ENCODE results near the gene RAB31.
A peak's percentile ranks its signal among the peaks of the same experiment; 100 is the strongest.

The RAB31 gene

GRCh38 chr18:9742524-9743131 is 34.5 kb downstream of the RAB31 start:
- no peaks in the 10 kb centered on the region for H3K27me3 ChIP-seq (ENCODE audit: insufficient read depth, low read length)
- H3K9me3 ChIP-seq (ENCODE audit: insufficient read depth, low read depth, low read length) = no peaks in the 10 kb centered on the region
- peaks cover 32% of the 10 kb centered on the region for H3K4me1 ChIP-seq (ENCODE audit: insufficient read depth, low read length)
- H3K36me3 ChIP-seq (ENCODE audit: insufficient read depth, low read depth, low read length) = no peaks in the 10 kb centered on the region
- peak overlapping the region; percentile 22; the same call in 1 of the 2 replicates for H3K9ac ChIP-seq (ENCODE audit: low read depth, low read length)
- no peak overlapping the region for H3K27ac ChIP-seq (ENCODE audit: low read length)
- peak overlapping the region; percentile 37; the same call in 1 of the 2 replicates for H3K4me3 ChIP-seq (ENCODE audit: low read length)

- Histone ChIP-seq H3K27me3 (ENCODE audit: insufficient read depth, low read length) (no peaks in the 10 kb centered on the region), H3K4me3 (ENCODE audit: low read length) (no peak overlapping the region; the same call in 1 of the 2 replicates), H3K27ac (ENCODE audit: low read length) (peak overlapping the region; percentile 18), H3K36me3 (ENCODE audit: insufficient read depth, low read depth, low read length) (no peaks in the 10 kb centered on the region), H3K9me3 (ENCODE audit: insufficient read depth, low read depth, low read length) (no peaks in the 10 kb centered on the region), H3K9ac (ENCODE audit: low read depth, low read length) (no peak overlapping the region), H3K4me1 (ENCODE audit: insufficient read depth, low read length) (peaks cover 32% of the 10 kb centered on the region)
These were observed 35.3 kb downstream of the RAB31 start for GRCh38 chr18:9743200-9744016.

- Histone ChIP-seq H3K9ac (ENCODE audit: low read depth, low read length) (no peak overlapping the region), H3K27ac (ENCODE audit: low read length) (no peak overlapping the region), H3K4me3 (ENCODE audit: low read length) (no peak overlapping the region), H3K27me3 (ENCODE audit: insufficient read depth, low read length) (no peaks in the 10 kb centered on the region), H3K9me3 (ENCODE audit: insufficient read depth, low read depth, low read length) (no peaks in the 10 kb centered on the region), H3K36me3 (ENCODE audit: insufficient read depth, low read depth, low read length) (no peaks in the 10 kb centered on the region), H3K4me1 (ENCODE audit: insufficient read depth, low read length) (peaks cover 26% of the 10 kb centered on the region)
These were observed 38.9 kb downstream of the RAB31 start for GRCh38 chr18:9746958-9747357.

- no peak overlapping the region for H3K27ac ChIP-seq (ENCODE audit: low read length)
- H3K9me3 ChIP-seq (ENCODE audit: insufficient read depth, low read depth, low read length) = no peaks in the 10 kb centered on the region
- H3K4me3 ChIP-seq (ENCODE audit: low read length) = no peak overlapping the region
- H3K27me3 ChIP-seq (ENCODE audit: insufficient read depth, low read length) = no peaks in the 10 kb centered on the region
- no peaks in the 10 kb centered on the region for H3K36me3 ChIP-seq (ENCODE audit: insufficient read depth, low read depth, low read length)
- H3K4me1 ChIP-seq (ENCODE audit: insufficient read depth, low read length) = peaks cover under 1% of the 10 kb centered on the region
- no peak overlapping the region for H3K9ac ChIP-seq (ENCODE audit: low read depth, low read length)
These were observed 41.5 kb downstream of the RAB31 start for GRCh38 chr18:9749611-9750010.

- Histone ChIP-seq H3K9ac (ENCODE audit: low read depth, low read length) (no peak overlapping the region), H3K4me1 (ENCODE audit: insufficient read depth, low read length) (no peaks in the 10 kb centered on the region), H3K9me3 (ENCODE audit: insufficient read depth, low read depth, low read length) (no peaks in the 10 kb centered on the region), H3K36me3 (ENCODE audit: insufficient read depth, low read depth, low read length) (no peaks in the 10 kb centered on the region), H3K4me3 (ENCODE audit: low read length) (no peak overlapping the region), H3K27me3 (ENCODE audit: insufficient read depth, low read length) (no peaks in the 10 kb centered on the region), H3K27ac (ENCODE audit: low read length) (no peak overlapping the region)
These were observed 42.0 kb downstream of the RAB31 start for GRCh38 chr18:9750112-9750511.

- Histone ChIP-seq H3K4me1 (ENCODE audit: insufficient read depth, low read length) (no peaks in the 10 kb centered on the region), H3K9ac (ENCODE audit: low read depth, low read length) (no peak overlapping the region), H3K27me3 (ENCODE audit: insufficient read depth, low read length) (no peaks in the 10 kb centered on the region), H3K36me3 (ENCODE audit: insufficient read depth, low read depth, low read length) (no peaks in the 10 kb centered on the region), H3K27ac (ENCODE audit: low read length) (no peak overlapping the region), H3K4me3 (ENCODE audit: low read length) (no peak overlapping the region), H3K9me3 (ENCODE audit: insufficient read depth, low read depth, low read length) (no peaks in the 10 kb centered on the region)
These were observed 42.7 kb downstream of the RAB31 start for GRCh38 chr18:9750606-9751304.

GRCh38 chr18:9751371-9752031 is 43.4 kb downstream of the RAB31 start:
- Histone ChIP-seq H3K4me3 (ENCODE audit: low read length) (no peak overlapping the region), H3K27ac (ENCODE audit: low read length) (no peak overlapping the region), H3K36me3 (ENCODE audit: insufficient read depth, low read depth, low read length) (no peaks in the 10 kb centered on the region), H3K9me3 (ENCODE audit: insufficient read depth, low read depth, low read length) (no peaks in the 10 kb centered on the region), H3K9ac (ENCODE audit: low read depth, low read length) (no peak overlapping the region), H3K4me1 (ENCODE audit: insufficient read depth, low read length) (no peaks in the 10 kb centered on the region), H3K27me3 (ENCODE audit: insufficient read depth, low read length) (no peaks in the 10 kb centered on the region)

- no peaks in the 10 kb centered on the region for H3K27me3 ChIP-seq (ENCODE audit: insufficient read depth, low read length)
- no peak overlapping the region for H3K27ac ChIP-seq (ENCODE audit: low read length)
- H3K4me3 ChIP-seq (ENCODE audit: low read length) = no peak overlapping the region
- no peaks in the 10 kb centered on the region for H3K4me1 ChIP-seq (ENCODE audit: insufficient read depth, low read length)
- no peaks in the 10 kb centered on the region for H3K9me3 ChIP-seq (ENCODE audit: insufficient read depth, low read depth, low read length)
- H3K9ac ChIP-seq (ENCODE audit: low read depth, low read length) = no peak overlapping the region
- H3K36me3 ChIP-seq (ENCODE audit: insufficient read depth, low read depth, low read length) = no peaks in the 10 kb centered on the region
These were observed 45.7 kb downstream of the RAB31 start for GRCh38 chr18:9753846-9754245.

- no peak overlapping the region for H3K27ac ChIP-seq (ENCODE audit: low read length)
- H3K27me3 ChIP-seq (ENCODE audit: insufficient read depth, low read length) = no peaks in the 10 kb centered on the region
- no peak overlapping the region for H3K9ac ChIP-seq (ENCODE audit: low read depth, low read length)
- H3K4me1 ChIP-seq (ENCODE audit: insufficient read depth, low read length) = no peaks in the 10 kb centered on the region
- no peaks in the 10 kb centered on the region for H3K36me3 ChIP-seq (ENCODE audit: insufficient read depth, low read depth, low read length)
- no peak overlapping the region for H3K4me3 ChIP-seq (ENCODE audit: low read length)
- H3K9me3 ChIP-seq (ENCODE audit: insufficient read depth, low read depth, low read length) = no peaks in the 10 kb centered on the region
These were observed 47.0 kb downstream of the RAB31 start for GRCh38 chr18:9755110-9755509.

- H3K4me1 ChIP-seq (ENCODE audit: insufficient read depth, low read length) = no peaks in the 10 kb centered on the region
- H3K36me3 ChIP-seq (ENCODE audit: insufficient read depth, low read depth, low read length) = no peaks in the 10 kb centered on the region
- no peaks in the 10 kb centered on the region for H3K27me3 ChIP-seq (ENCODE audit: insufficient read depth, low read length)
- H3K9ac ChIP-seq (ENCODE audit: low read depth, low read length) = no peak overlapping the region
- H3K9me3 ChIP-seq (ENCODE audit: insufficient read depth, low read depth, low read length) = no peaks in the 10 kb centered on the region
- H3K4me3 ChIP-seq (ENCODE audit: low read length) = no peak overlapping the region
- no peak overlapping the region for H3K27ac ChIP-seq (ENCODE audit: low read length)
These were observed 47.5 kb downstream of the RAB31 start for GRCh38 chr18:9755615-9756014.

GRCh38 chr18:9756271-9756932 is 48.3 kb downstream of the RAB31 start:
- H3K27ac ChIP-seq (ENCODE audit: low read length) = no peak overlapping the region
- H3K4me3 ChIP-seq (ENCODE audit: low read length) = no peak overlapping the region
- H3K4me1 ChIP-seq (ENCODE audit: insufficient read depth, low read length) = no peaks in the 10 kb centered on the region

More at GRCh38 chr18:9756271-9756932, 48.3 kb downstream of the RAB31 start:
- H3K9me3 ChIP-seq (ENCODE audit: insufficient read depth, low read depth, low read length) = no peaks in the 10 kb centered on the region
- H3K36me3 ChIP-seq (ENCODE audit: insufficient read depth, low read depth, low read length) = no peaks in the 10 kb centered on the region
- no peak overlapping the region for H3K9ac ChIP-seq (ENCODE audit: low read depth, low read length)
- no peaks in the 10 kb centered on the region for H3K27me3 ChIP-seq (ENCODE audit: insufficient read depth, low read length)
